Muscle of leg (tissue), 16 donors: ENCODE measurements around the gene PAFAH2. TPM values are rescaled to one million over a fixed set of nuclear protein-coding genes. Genes with fewer than 3 reads are reported as not detected.

Experiments
- DNase-seq: peaks from one replicate; pipeline ENCODE4 v3.0.0; 2013
- H3K27ac ChIP-seq: one replicate; pipeline ENCODE4 v1.5.1; 2013; ENCODE audit warnings: mild to moderate bottlenecking, low read length, control low read depth
- H3K27me3 ChIP-seq: one replicate; pipeline ENCODE4 v1.6.1; 2013; ENCODE audit warnings: low read length; ENCODE audit not compliant: control insufficient read depth, insufficient read depth
- H3K36me3 ChIP-seq: one replicate; pipeline ENCODE4 v1.6.1; 2013; ENCODE audit warnings: low read length; ENCODE audit not compliant: control insufficient read depth, insufficient read depth
- H3K4me1 ChIP-seq: one replicate; pipeline ENCODE4 v1.6.1; 2013; ENCODE audit warnings: low read length; ENCODE audit not compliant: control insufficient read depth, insufficient read depth
- H3K4me3 ChIP-seq: one replicate; pipeline ENCODE4 v1.5.1; 2013; ENCODE audit warnings: low read length, control low read depth
- H3K9me3 ChIP-seq: replicated peaks from 2 replicates; pipeline ENCODE4 v1.6.1; 2013; ENCODE audit warnings: low read depth, low read length; ENCODE audit not compliant: control insufficient read depth
- WGBS: methylation state at CpG from one replicate; pipeline ENCODE4 v1.1.5; 2013; ENCODE audit warnings: missing lambda C conversion rate; ENCODE audit not compliant: insufficient coverage; 5-methylcytosine and 5-hydroxymethylcytosine counted together
- long read RNA-seq, 11 donors: transcript quantifications; one replicate each; lab custom pipeline, GENCODE V29; 2026
- polyA plus RNA-seq, 8 donors: library from polyadenylated mRNA; unstranded; fragments of 120-200 nt; gene quantifications; one replicate each; pipeline versions ENCODE4 v1.2.1 to v1.2.3, GENCODE V29; 2013; ENCODE audit warnings: inconsistent platforms in 1 of 8, low replicate concordance in 1 of 8; ENCODE audit not compliant: insufficient read length in 8 of 8, insufficient read depth in 1 of 8
- total RNA-seq: library from RNA; stranded (reverse); fragments of 120-200 nt; gene quantifications from one replicate; pipeline ENCODE4 v1.2.4, GENCODE V29; 2013

Gene PAFAH2
- total RNA-seq (59.7 TPM), polyA plus RNA-seq (10 to 100 TPM; 42.1 to 78.5 (median 55.6) TPM)
- long read RNA-seq, donor 1, result 0 reads
- long read RNA-seq, donor 2, result 0 reads
- long read RNA-seq, donor 3, partial matches to known transcripts, result 41 of 43 reads
- long read RNA-seq, donor 3, other reads (novel, unspliced or antisense), result 0 of 43 reads
- long read RNA-seq, donor 4, partial matches to known transcripts, result 23 of 24 reads
- long read RNA-seq, donor 4, other reads (novel, unspliced or antisense), result 0 of 24 reads
- long read RNA-seq, donor 5, partial matches to known transcripts, result 9 of 12 reads
- long read RNA-seq, donor 5, other reads (novel, unspliced or antisense), result 0 of 12 reads
- long read RNA-seq, donor 6, partial matches to known transcripts, result 25 of 26 reads
- long read RNA-seq, donor 6, other reads (novel, unspliced or antisense), result 0 of 26 reads
- long read RNA-seq, donor 7, partial matches to known transcripts, result 12 of 12 reads
- long read RNA-seq, donor 7, other reads (novel, unspliced or antisense), result 0 of 12 reads
- long read RNA-seq, donor 8, partial matches to known transcripts, result 0 of 1 reads
- long read RNA-seq, donor 8, other reads (novel, unspliced or antisense), result 0 of 1 reads
- long read RNA-seq, donor 9, partial matches to known transcripts, result 12 of 12 reads
- long read RNA-seq, donor 9, other reads (novel, unspliced or antisense), result 0 of 12 reads
- long read RNA-seq, donor 10, transcript PAFAH2-201 (11 exons, 3,581 nt), result major isoform, 5 of 26 reads
- long read RNA-seq, donor 10, partial matches to known transcripts, result 21 of 26 reads
- long read RNA-seq, donor 10, other reads (novel, unspliced or antisense), result 0 of 26 reads
- long read RNA-seq, donor 11, partial matches to known transcripts, result 10 of 12 reads
- long read RNA-seq, donor 11, other reads (novel, unspliced or antisense), result 0 of 12 reads

- peak within 1 kb of the TSS; percentile 96 for H3K27ac ChIP-seq
- peaks cover 43% of the 10 kb centered on the region for H3K4me1 ChIP-seq
- H3K4me3 ChIP-seq, result peak within 1 kb of the TSS; percentile 76
- H3K36me3 ChIP-seq, result no peaks in the 10 kb centered on the region
- DNase-seq, result peak; percentile 100
- WGBS, result 0% methylated on average over 34 of the region's 47 CpGs
- no peaks in the 10 kb centered on the region for H3K27me3 ChIP-seq
- no peaks in the 10 kb centered on the region for H3K9me3 ChIP-seq
Observed at GRCh38 chr1:25997828-25998761, at the start of gene PAFAH2. Gene PAFAH2 (minus strand): TSS chr1:25998063. CDS start chr1:25990816, 7,247 bp downstream.

- peaks cover 15% of the 10 kb centered on the region for H3K4me1 ChIP-seq
- 86% methylated on average over 1 of the region's 7 CpGs for WGBS
- H3K36me3 ChIP-seq, result peaks cover 5% of the 10 kb centered on the region
- H3K9me3 ChIP-seq, result no peaks in the 10 kb centered on the region
- DNase-seq, result no peak
- no peak overlapping the region for H3K27ac ChIP-seq
- H3K27me3 ChIP-seq, result peaks cover 78% of the 10 kb centered on the region
- no peak overlapping the region for H3K4me3 ChIP-seq
Observed at GRCh38 chr1:26047278-26047874, 49.5 kb upstream of the PAFAH2 start.

DNA sequence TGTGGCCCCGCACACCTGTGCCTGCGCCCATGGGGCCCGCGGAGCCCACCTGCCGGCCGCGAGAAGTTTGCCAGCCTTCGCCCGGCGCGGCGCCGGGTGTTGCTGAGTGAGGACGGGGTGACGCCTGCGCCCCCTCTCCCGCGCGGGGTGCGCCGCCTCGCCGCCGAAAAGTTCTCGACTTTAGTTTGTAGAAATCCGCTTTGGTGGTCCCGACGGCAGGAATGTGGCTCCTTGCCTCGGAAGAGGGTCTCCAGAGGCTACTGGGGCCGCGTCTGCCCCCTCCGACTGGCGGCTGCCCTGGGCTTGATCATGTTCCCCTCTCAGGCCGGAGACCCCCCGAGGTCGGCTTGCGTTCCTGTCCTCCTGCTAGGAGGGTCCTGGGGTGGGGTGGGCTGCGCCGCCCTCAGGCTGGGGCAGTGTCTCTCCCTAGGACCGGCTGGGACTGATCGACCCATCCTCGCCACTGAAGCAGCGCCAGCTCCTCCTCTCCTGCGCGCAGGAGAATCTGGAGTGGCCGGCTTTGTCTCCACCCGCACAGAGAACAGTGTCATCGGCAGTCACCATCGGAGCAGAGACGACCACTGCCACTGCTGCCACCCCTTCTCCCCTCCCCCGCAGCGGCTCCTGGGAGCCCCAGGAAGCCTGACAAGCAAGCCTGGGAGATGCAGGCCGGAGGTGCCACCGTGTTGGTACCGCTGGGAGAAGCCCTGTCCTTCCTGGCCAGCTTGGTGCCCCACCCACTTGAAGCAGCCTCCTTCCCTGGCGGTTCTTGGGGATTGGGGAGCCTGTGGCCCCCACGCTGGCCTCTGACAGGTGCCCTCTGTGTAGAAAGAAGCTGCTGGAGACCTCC lies 48.6 kb upstream of the PAFAH2 start:
- Histone ChIP-seq H3K27ac (no peak overlapping the region), H3K4me3 (no peak overlapping the region), H3K9me3 (no peaks in the 10 kb centered on the region), H3K27me3 (peaks cover 85% of the 10 kb centered on the region), H3K4me1 (peaks cover 15% of the 10 kb centered on the region), H3K36me3 (peaks cover 5% of the 10 kb centered on the region)
- no peak for DNase-seq
- 4% methylated on average over 56 of the region's 57 CpGs for WGBS

- H3K27ac ChIP-seq, result no peak within 1 kb of the TSS
- no peak within 1 kb of the TSS for H3K4me3 ChIP-seq
- peaks cover 15% of the 10 kb centered on the region for H3K4me1 ChIP-seq
- WGBS, result under 1% methylated on average over 62 of the region's 62 CpGs
- DNase-seq, result no peak
- H3K9me3 ChIP-seq, result no peaks in the 10 kb centered on the region
- H3K36me3 ChIP-seq, result peaks cover under 1% of the 10 kb centered on the region
- peaks cover 83% of the 10 kb centered on the region for H3K27me3 ChIP-seq
Observed at GRCh38 chr1:26045722-26046245, 47.9 kb upstream of the PAFAH2 start, which contains the start of gene SLC30A2. Gene SLC30A2 (minus strand): TSS chr1:26046118. CDS start chr1:26045896, 222 bp downstream.

GRCh38 chr1:26044971-26045721 lies 47.3 kb upstream of the PAFAH2 start:
- no peaks in the 10 kb centered on the region for H3K9me3 ChIP-seq
- H3K36me3 ChIP-seq, result no peaks in the 10 kb centered on the region
- H3K27me3 ChIP-seq, result peaks cover 84% of the 10 kb centered on the region
- H3K4me3 ChIP-seq, result no peak overlapping the region
- 20% methylated on average over 25 of the region's 29 CpGs for WGBS
- H3K27ac ChIP-seq, result no peak overlapping the region
- peaks cover 15% of the 10 kb centered on the region for H3K4me1 ChIP-seq
- no peak for DNase-seq

DNA sequence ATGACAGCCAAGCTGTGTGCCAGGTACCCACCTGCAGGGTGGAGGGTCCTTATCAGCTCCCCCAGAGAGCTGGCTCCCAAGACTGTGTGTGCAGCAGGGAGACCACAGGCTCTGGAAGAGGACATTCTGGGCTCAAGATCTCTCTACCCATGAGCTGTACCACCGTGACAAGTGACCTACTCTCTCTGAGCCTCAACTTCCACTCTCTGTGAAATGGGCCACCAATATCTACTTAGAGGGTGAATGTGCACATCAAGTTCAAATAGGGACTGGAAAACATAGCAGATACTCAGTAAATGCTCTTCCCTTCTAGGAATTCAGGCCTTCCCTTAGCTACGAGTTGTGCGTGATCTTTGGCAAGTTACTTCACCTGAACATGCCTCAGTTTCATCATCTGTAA lies 46.6 kb upstream of the PAFAH2 start:
- no peak overlapping the region for H3K27ac ChIP-seq
- no peak for DNase-seq
- WGBS, result 83% methylated on average over 1 of the region's 3 CpGs
- peaks cover 80% of the 10 kb centered on the region for H3K27me3 ChIP-seq
- H3K4me1 ChIP-seq, result peaks cover 16% of the 10 kb centered on the region
- no peaks in the 10 kb centered on the region for H3K36me3 ChIP-seq
- H3K4me3 ChIP-seq, result no peak overlapping the region
- no peaks in the 10 kb centered on the region for H3K9me3 ChIP-seq

- no CpG with 5 or more reads among the region's 2 CpGs for WGBS
- no peak overlapping the region for H3K4me3 ChIP-seq
- peaks cover 79% of the 10 kb centered on the region for H3K27me3 ChIP-seq
- H3K36me3 ChIP-seq, result no peaks in the 10 kb centered on the region
- DNase-seq, result no peak
- no peaks in the 10 kb centered on the region for H3K9me3 ChIP-seq
- H3K4me1 ChIP-seq, result peaks cover 22% of the 10 kb centered on the region
- no peak overlapping the region for H3K27ac ChIP-seq
Observed at GRCh38 chr1:26043765-26044164, 45.9 kb upstream of the PAFAH2 start.

- Histone ChIP-seq H3K36me3 (no peaks in the 10 kb centered on the region), H3K27me3 (peaks cover 68% of the 10 kb centered on the region), H3K4me3 (no peak overlapping the region), H3K4me1 (peaks cover 37% of the 10 kb centered on the region), H3K9me3 (no peaks in the 10 kb centered on the region), H3K27ac (no peak overlapping the region)
- DNase-seq, result no peak
- WGBS, result 88% methylated on average over 3 of the region's 4 CpGs
Observed at GRCh38 chr1:26041978-26042377, 44.1 kb upstream of the PAFAH2 start.
